H9 (cell line): ENCODE measurements around the gene RHBDL1. TPM values are rescaled to one million over a fixed set of nuclear protein-coding genes. Genes with fewer than 3 reads are reported as not detected.

ENCODE experiments used
- DNase-seq: peaks from one replicate; pipeline ENCODE4 v3.0.0-alpha.2; 2017
- H2AFZ ChIP-seq: one replicate; pipeline ENCODE4 v1.6.1; 2013; ENCODE audit warnings: mild to moderate bottlenecking, low read length, control low read depth, moderate library complexity
- H2AK5ac ChIP-seq: 2 replicates; pipeline ENCODE4 v1.6.1; 2013; ENCODE audit warnings: low read length, control low read depth, mixed read lengths; ENCODE audit not compliant: insufficient read length
- H2BK120ac ChIP-seq: one replicate; pipeline ENCODE4 v1.6.1; 2013; ENCODE audit warnings: low read depth, mild to moderate bottlenecking, low read length, control low read depth, inconsistent platforms; ENCODE audit not compliant: poor library complexity, severe bottlenecking
- H2BK12ac ChIP-seq: 2 replicates; pipeline ENCODE4 v1.6.1; 2013; ENCODE audit warnings: low read length, control low read depth, mixed read lengths, low read depth; ENCODE audit not compliant: insufficient read length
- H2BK15ac ChIP-seq: 2 replicates; pipeline ENCODE4 v1.6.1; 2013; ENCODE audit warnings: low read depth, low read length, control low read depth
- H2BK20ac ChIP-seq: one replicate; pipeline ENCODE4 v1.6.1; 2013; ENCODE audit warnings: low read depth, mild to moderate bottlenecking, low read length, control low read depth, inconsistent platforms; ENCODE audit not compliant: poor library complexity, severe bottlenecking
- H2BK5ac ChIP-seq: 2 replicates; pipeline ENCODE4 v1.6.1; 2013; ENCODE audit warnings: low read length, control low read depth, mixed read lengths; ENCODE audit not compliant: insufficient read length
- H3K14ac ChIP-seq: 2 replicates; pipeline ENCODE4 v1.6.1; 2013; ENCODE audit warnings: low read length, control low read depth; ENCODE audit not compliant: insufficient read depth
- H3K18ac ChIP-seq: 2 replicates; pipeline ENCODE4 v1.6.1; 2013; ENCODE audit warnings: low read depth, mild to moderate bottlenecking, mixed read lengths, low read length, control low read depth; ENCODE audit not compliant: insufficient read length
- H3K23ac ChIP-seq: 2 replicates; pipeline ENCODE4 v1.6.1; 2013; ENCODE audit warnings: low read length, control low read depth, mixed read lengths, low read depth; ENCODE audit not compliant: insufficient read length
- H3K23me2 ChIP-seq: 2 replicates; pipeline ENCODE4 v1.6.1; 2013; ENCODE audit warnings: low read depth, mild to moderate bottlenecking, mixed read lengths, low read length, control low read depth; ENCODE audit not compliant: insufficient read length, poor library complexity, severe bottlenecking
- H3K27ac ChIP-seq: 2 replicates; pipeline ENCODE4 v1.5.1; 2013; ENCODE audit warnings: low read length, control low read depth, mixed read lengths, low read depth; ENCODE audit not compliant: insufficient read length
- H3K27me3 ChIP-seq: 2 replicates; pipeline ENCODE4 v1.6.1; 2013; ENCODE audit warnings: low read length, control low read depth, inconsistent platforms; ENCODE audit not compliant: insufficient read depth
- H3K4ac ChIP-seq: 2 replicates; pipeline ENCODE4 v1.6.1; 2013; ENCODE audit warnings: low read depth, mild to moderate bottlenecking, control low read depth, inconsistent platforms, low read length, moderate library complexity
- H3K4me1 ChIP-seq: 2 replicates; pipeline ENCODE4 v1.6.1; 2013; ENCODE audit warnings: low read length, control low read depth, inconsistent platforms; ENCODE audit not compliant: insufficient read depth
- H3K4me2 ChIP-seq: 2 replicates; pipeline ENCODE4 v1.6.1; 2013; ENCODE audit warnings: low read length, control low read depth, mixed read lengths; ENCODE audit not compliant: insufficient read length, insufficient read depth
- H3K56ac ChIP-seq: 2 replicates; pipeline ENCODE4 v1.6.1; 2013; ENCODE audit warnings: low read depth, mild to moderate bottlenecking, mixed read lengths, low read length, control low read depth; ENCODE audit not compliant: insufficient read length
- H3K79me1 ChIP-seq: 2 replicates; pipeline ENCODE4 v1.6.1; 2013; ENCODE audit warnings: low read depth, mild to moderate bottlenecking, moderate library complexity, low read length, control low read depth, inconsistent platforms; ENCODE audit not compliant: insufficient read depth, poor library complexity, severe bottlenecking
- H3K79me2 ChIP-seq: 2 replicates; pipeline ENCODE4 v1.6.1; 2013; ENCODE audit warnings: low read length, control low read depth, inconsistent platforms; ENCODE audit not compliant: insufficient read depth
- H3K9ac ChIP-seq: 2 replicates; pipeline ENCODE4 v1.6.1; 2013; ENCODE audit warnings: low read length, control low read depth, mixed read lengths; ENCODE audit not compliant: insufficient read length; ENCODE audit errors: extremely low read depth
- H3K9me3 ChIP-seq: one replicate; pipeline ENCODE4 v1.6.1; 2013; ENCODE audit warnings: low read depth, low read length, inconsistent platforms; ENCODE audit not compliant: control insufficient read depth
- H3T11ph ChIP-seq: one replicate; pipeline ENCODE4 v1.6.1; 2013; ENCODE audit warnings: mild to moderate bottlenecking, low read length, control low read depth, inconsistent platforms
- H4K20me1 ChIP-seq: one replicate; pipeline ENCODE4 v1.6.1; 2013; ENCODE audit not compliant: control insufficient read depth, insufficient read length, insufficient read depth
- H4K5ac ChIP-seq: 2 replicates; pipeline ENCODE4 v1.6.1; 2013; ENCODE audit warnings: low read depth, mild to moderate bottlenecking, mixed read lengths, low read length, control low read depth; ENCODE audit not compliant: insufficient read length
- H4K8ac ChIP-seq: replicated peaks from 2 replicates; pipeline ENCODE4 v1.6.1; 2013; ENCODE audit warnings: low read length, control low read depth, mixed read lengths, low read depth; ENCODE audit not compliant: insufficient read length
- H4K91ac ChIP-seq: 2 replicates; pipeline ENCODE4 v1.6.1; 2013; ENCODE audit warnings: low read depth, mild to moderate bottlenecking, moderate library complexity, mixed read lengths, low read length, control low read depth; ENCODE audit not compliant: insufficient read length
- H3K27ac Mint-ChIP-seq, 3 experiments: 2 replicates in 2 of 3; 3 replicates in 1 of 3; pipeline ENCODE4 v1.8.0; 2020 to 2021; ENCODE audit warnings: mixed read lengths in 3 of 3, mild to moderate bottlenecking in 1 of 3, moderate library complexity in 1 of 3
- H3K27me3 Mint-ChIP-seq: 2 replicates; pipeline ENCODE4 v1.8.0; 2021; ENCODE audit warnings: low read depth, mild to moderate bottlenecking, moderate library complexity, mixed read lengths
- H3K36me3 Mint-ChIP-seq, 3 experiments: 2 replicates in 2 of 3; 3 replicates in 1 of 3; pipeline ENCODE4 v1.8.0; 2020 to 2021; ENCODE audit warnings: low read depth in 3 of 3, mixed read lengths in 3 of 3; ENCODE audit not compliant: insufficient read depth in 1 of 3
- H3K4me1 Mint-ChIP-seq, 2 experiments: 2 replicates each; pipeline ENCODE4 v1.8.0; 2020; ENCODE audit warnings: mixed read lengths in 2 of 2
- H3K4me3 Mint-ChIP-seq, 2 experiments: 2 replicates in 1 of 2; 3 replicates in 1 of 2; pipeline ENCODE4 v1.8.0; 2020 to 2021; ENCODE audit warnings: mild to moderate bottlenecking in 2 of 2, mixed read lengths in 2 of 2, moderate library complexity in 1 of 2
- H3K9me3 Mint-ChIP-seq, 2 experiments: 2 replicates in 1 of 2; 3 replicates in 1 of 2; pipeline ENCODE4 v1.8.0; 2020; ENCODE audit warnings: mild to moderate bottlenecking in 2 of 2, mixed read lengths in 2 of 2, moderate library complexity in 1 of 2
- WGBS: extraction: QIAGEN DNeasy Blood & Tissue Kit; methylation state at CpG from one replicate; pipeline ENCODE4 v1.1.7; 2013; ENCODE audit warnings: missing lambda C conversion rate, low lambda C conversion rate, mixed read lengths; ENCODE audit not compliant: insufficient read length; ENCODE audit errors: extremely low coverage; 5-methylcytosine and 5-hydroxymethylcytosine counted together
- total RNA-seq: library from RNA; stranded (reverse); gene quantifications from 2 replicates; pipeline ENCODE4 v1.2.1, GENCODE V29; 2021
- TF ChIP-seq, protein P1 (sequence below): fragments of 200-600 bp; sonication (generic); conservative IDR thresholded peaks from 3 replicates; pipeline ENCODE4 v1.8.0; 2021; ENCODE audit warnings: antibody characterized with exemption, mild to moderate bottlenecking

RHBDL1 gene
- total RNA-seq, 1 experiment from 2014 or later: 7.6 TPM

DNA sequence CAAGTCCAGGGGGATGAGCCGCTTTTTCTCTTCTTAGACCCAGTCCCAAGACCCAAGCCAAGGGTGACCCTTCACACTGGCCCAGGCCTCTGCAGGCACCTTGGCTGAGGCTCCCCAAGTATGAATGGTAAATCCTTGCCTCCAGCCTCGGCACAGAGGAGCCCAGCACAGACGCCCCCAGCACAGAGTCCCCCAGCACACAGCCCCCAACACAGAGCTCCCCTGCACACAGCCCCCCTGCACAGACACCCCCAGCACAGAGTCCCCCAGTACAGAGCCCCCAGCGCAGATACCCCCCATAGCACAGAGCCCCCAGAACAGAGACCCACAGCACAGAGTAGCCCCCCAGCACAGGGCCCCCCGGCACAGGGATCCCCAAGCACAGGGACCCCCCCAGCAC lies 34.9 kb upstream of the RHBDL1 start:
- Mint-ChIP-seq H3K27ac (peak overlapping the region in 1 of 3 experiments; percentile 86; a peak in 1 of 7 replicates), H3K9me3 (peaks cover 3% of the 10 kb centered on the region in 2 experiments; a peak in 2 of 5 replicates), H3K4me3 (peak overlapping the region; percentile 17 to 74; a peak in 3 of 5 replicates), H3K36me3 (peaks cover 3 to 15% (median 4%) of the 10 kb centered on the region in 3 experiments; a peak in 5 of 7 replicates), H3K4me1 (peaks cover 14 to 28% of the 10 kb centered on the region in 2 experiments), H3K27me3 (peaks cover 2% of the 10 kb centered on the region; the same call in 1 of the 2 replicates)
- no peak overlapping the region for H3K56ac ChIP-seq
- H3K9me3 ChIP-seq: no peaks in the 10 kb centered on the region
- no peak overlapping the region for H4K8ac ChIP-seq
- H3K27ac ChIP-seq: no peak overlapping the region
- H2AK5ac ChIP-seq: no peak overlapping the region
- no peak overlapping the region for H3K4ac ChIP-seq
- no peak overlapping the region for H2AFZ ChIP-seq
- no peak overlapping the region for H3K4me2 ChIP-seq
- no peaks in the 10 kb centered on the region; the same call in 1 of the 2 replicates for H3K4me1 ChIP-seq
- no peak for DNase-seq
- H3K23ac ChIP-seq: no peak overlapping the region
- H3K79me1 ChIP-seq: no peaks in the 10 kb centered on the region
- H2BK5ac ChIP-seq: no peak overlapping the region
- WGBS: no CpG with 5 or more reads among the region's 5 CpGs
- H2BK15ac ChIP-seq: no peak overlapping the region
- no peak overlapping the region for H2BK120ac ChIP-seq
- H2BK12ac ChIP-seq: no peak overlapping the region
- H3T11ph ChIP-seq: no peak overlapping the region
- no peak overlapping the region for H3K18ac ChIP-seq
- no peak overlapping the region for H4K91ac ChIP-seq
- no peak overlapping the region for H2BK20ac ChIP-seq
- peaks cover 10% of the 10 kb centered on the region for H3K23me2 ChIP-seq
- no peak overlapping the region for H4K5ac ChIP-seq
- H3K79me2 ChIP-seq: no peaks in the 10 kb centered on the region
- no peaks in the 10 kb centered on the region for H4K20me1 ChIP-seq
- no peaks in the 10 kb centered on the region for H3K27me3 ChIP-seq
- H3K14ac ChIP-seq: no peak overlapping the region
- TF ChIP-seq, protein P1, sequence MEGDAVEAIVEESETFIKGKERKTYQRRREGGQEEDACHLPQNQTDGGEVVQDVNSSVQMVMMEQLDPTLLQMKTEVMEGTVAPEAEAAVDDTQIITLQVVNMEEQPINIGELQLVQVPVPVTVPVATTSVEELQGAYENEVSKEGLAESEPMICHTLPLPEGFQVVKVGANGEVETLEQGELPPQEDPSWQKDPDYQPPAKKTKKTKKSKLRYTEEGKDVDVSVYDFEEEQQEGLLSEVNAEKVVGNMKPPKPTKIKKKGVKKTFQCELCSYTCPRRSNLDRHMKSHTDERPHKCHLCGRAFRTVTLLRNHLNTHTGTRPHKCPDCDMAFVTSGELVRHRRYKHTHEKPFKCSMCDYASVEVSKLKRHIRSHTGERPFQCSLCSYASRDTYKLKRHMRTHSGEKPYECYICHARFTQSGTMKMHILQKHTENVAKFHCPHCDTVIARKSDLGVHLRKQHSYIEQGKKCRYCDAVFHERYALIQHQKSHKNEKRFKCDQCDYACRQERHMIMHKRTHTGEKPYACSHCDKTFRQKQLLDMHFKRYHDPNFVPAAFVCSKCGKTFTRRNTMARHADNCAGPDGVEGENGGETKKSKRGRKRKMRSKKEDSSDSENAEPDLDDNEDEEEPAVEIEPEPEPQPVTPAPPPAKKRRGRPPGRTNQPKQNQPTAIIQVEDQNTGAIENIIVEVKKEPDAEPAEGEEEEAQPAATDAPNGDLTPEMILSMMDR: no peak
- no peak overlapping the region for H3K9ac ChIP-seq
